HEK293T (cell line): ENCODE results near the gene LRBA.

Experiments
- ARNT ChIP-seq: fragments of 450-650 bp; IDR thresholded peaks from 2 replicates; pipeline ENCODE4 v1.6.1; 2017; ENCODE audit warnings: mild to moderate bottlenecking
- BHLHE40 ChIP-seq: fragments of 450-650 bp; IDR thresholded peaks from 2 replicates; pipeline ENCODE4 v1.6.1; 2016; ENCODE audit warnings: mild to moderate bottlenecking, moderate library complexity, borderline replicate concordance
- CTBP1 ChIP-seq: fragments of 450-650 bp; IDR thresholded peaks from 2 replicates; pipeline ENCODE4 v1.6.1; 2016; ENCODE audit warnings: borderline replicate concordance
- ELF4 ChIP-seq: fragments of 450-650 bp; IDR thresholded peaks from 2 replicates; pipeline ENCODE4 v1.6.1; 2017; ENCODE audit warnings: antibody characterized with exemption
- FOXA1 ChIP-seq: fragments of 450-650 bp; IDR thresholded peaks from 2 replicates; pipeline ENCODE4 v1.6.1; 2016; ENCODE audit warnings: mild to moderate bottlenecking
- FOXM1 ChIP-seq: fragments of 450-650 bp; IDR thresholded peaks from 2 replicates; pipeline ENCODE4 v1.6.1; 2017; ENCODE audit warnings: mild to moderate bottlenecking, borderline replicate concordance
- HDGF ChIP-seq: fragments of 450-650 bp; IDR thresholded peaks from 2 replicates; pipeline ENCODE4 v1.6.1; 2017; ENCODE audit warnings: antibody characterized with exemption, borderline replicate concordance
- L3MBTL2 ChIP-seq: fragments of 450-650 bp; conservative IDR thresholded peaks from 2 replicates; pipeline ENCODE4 v1.6.1; 2016; ENCODE audit warnings: mild to moderate bottlenecking
- NFRKB ChIP-seq: fragments of 450-650 bp; IDR thresholded peaks from 2 replicates; pipeline ENCODE4 v1.6.1; 2016; ENCODE audit warnings: mild to moderate bottlenecking, moderate library complexity
- PKNOX1 ChIP-seq: fragments of 450-650 bp; IDR thresholded peaks from 2 replicates; pipeline ENCODE4 v1.6.1; 2016
- SP1 ChIP-seq: fragments of 450-650 bp; IDR thresholded peaks from 2 replicates; pipeline ENCODE4 v1.6.1; 2017
- SUZ12 ChIP-seq: fragments of 450-650 bp; IDR thresholded peaks from 2 replicates; pipeline ENCODE4 v1.6.1; 2016; ENCODE audit warnings: mild to moderate bottlenecking
- ZNF384 ChIP-seq: fragments of 450-650 bp; IDR thresholded peaks from 2 replicates; pipeline ENCODE4 v1.6.1; 2016

- no peak for TF ChIP-seq CTBP1
- no peak for TF ChIP-seq SP1
- TF ChIP-seq ARNT, result no peak
- no peak for TF ChIP-seq ZNF384
- TF ChIP-seq HDGF, result no peak
- no peak for TF ChIP-seq L3MBTL2
- no peak for TF ChIP-seq ELF4
- TF ChIP-seq PKNOX1, result no peak
- TF ChIP-seq FOXA1, result no peak
- TF ChIP-seq SUZ12, result no peak
- no peak for TF ChIP-seq BHLHE40
- no peak for TF ChIP-seq FOXM1
- no peak for TF ChIP-seq NFRKB
Measured at GRCh38 chr4:150501983-150502382, 513.1 kb downstream of the LRBA start.
